ENCODE results near the gene AJM1.

The AJM1 gene

DNA sequence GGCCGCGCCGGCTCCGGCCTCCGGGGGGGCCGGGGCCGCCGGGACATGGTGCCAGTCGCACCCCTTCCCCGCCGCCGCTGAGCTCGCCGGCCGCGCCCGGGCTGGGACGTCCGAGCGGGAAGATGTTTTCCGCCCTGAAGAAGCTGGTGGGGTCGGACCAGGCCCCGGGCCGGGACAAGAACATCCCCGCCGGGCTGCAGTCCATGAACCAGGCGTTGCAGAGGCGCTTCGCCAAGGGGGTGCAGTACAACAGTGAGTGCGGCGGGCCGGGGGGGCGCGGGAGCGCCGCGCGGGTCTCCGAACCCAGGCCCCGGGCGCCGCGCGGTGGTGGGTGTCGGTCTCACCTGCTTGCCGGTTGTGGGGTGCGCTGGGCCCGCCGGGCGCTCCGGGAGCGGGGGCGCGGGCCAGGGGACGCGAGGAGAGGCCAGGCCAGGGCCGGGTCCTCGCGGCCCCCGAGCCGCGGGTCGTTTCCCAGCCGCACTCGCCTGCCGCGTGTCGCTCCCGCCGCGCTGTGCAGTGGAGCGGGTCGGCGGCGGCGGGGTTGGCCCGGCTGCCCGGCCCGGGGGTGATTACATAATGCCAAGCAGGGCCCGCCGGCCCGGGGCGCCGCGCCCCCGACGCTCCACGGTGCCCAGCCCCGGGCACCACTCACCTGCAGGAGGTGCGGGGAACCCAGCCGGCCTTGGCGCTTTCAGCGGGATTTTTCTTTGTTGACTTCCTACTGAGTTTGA lies 34.0 kb upstream of the AJM1 start:
- no peak for DNase-seq

DNA sequence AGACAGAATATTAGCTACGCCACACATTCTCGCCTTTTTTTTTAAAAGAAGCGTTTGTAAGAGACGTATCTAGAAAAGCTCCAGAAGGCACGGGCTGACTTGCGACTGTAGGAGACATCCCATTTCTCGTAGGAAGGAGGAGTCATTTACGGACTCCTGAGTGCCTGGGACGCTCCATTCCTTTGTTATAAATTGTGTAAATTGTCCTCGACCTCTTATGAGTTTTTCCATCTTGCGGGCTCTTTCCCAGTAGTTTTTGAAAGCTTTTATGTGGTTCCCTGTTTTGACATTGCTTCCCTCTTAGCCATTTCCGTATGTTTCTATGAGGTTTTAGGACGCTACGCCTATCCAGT lies 33.5 kb upstream of the AJM1 start:
- no peak for DNase-seq

DNA sequence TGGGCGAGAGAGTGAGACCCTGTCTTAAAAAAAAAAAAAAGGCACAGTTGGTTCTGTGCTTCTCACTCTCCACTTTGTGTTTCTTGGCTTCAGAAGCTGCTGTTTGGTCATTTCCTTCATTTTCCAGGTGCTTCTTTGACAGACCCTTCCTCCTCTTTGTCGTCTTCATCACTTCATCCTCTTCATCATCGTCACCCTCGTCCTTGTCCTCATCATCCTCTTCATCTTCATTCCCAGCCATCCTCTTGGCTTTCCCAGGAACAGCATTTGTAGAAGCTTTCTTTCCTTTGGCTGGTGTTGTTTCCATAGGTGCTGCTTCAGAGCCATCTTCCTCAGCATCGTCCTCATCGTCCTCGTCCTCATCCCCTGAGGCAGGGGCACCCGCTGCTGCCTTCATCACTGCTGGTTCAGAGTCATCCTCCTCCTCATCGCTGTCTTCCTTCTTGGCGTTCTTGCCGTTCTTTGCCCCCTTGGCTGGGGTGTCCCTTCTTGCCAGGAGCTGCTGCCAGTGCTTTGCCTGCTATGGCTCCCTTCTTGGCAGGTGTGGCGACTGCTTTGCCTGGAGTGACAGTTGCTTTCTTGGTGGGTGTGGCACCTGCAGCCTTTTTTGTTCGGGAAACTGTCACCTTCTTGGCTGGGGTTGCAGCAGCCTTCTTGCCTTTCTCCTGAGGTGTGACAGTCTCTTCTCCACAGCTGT lies 27.4 kb upstream of the AJM1 start:
- no peak for DNase-seq

DNA sequence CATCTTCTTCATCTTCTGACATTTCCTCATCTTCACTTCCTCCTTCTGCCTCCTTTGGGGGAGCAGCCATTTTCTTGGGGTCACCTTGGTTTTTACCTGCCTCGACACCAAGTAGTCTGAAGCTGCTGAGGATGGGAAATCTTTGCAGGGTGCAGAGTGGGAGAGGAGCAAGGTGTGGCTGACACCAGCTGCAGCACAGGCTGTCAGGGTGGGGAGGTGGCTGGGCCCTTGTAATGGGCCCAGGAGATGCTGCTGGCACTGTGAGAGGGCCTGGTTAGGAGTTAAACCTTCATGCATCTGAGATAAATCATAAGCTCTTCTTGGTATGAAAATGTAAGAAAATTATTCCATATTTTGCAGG lies 26.9 kb upstream of the AJM1 start:
- no peak for DNase-seq

DNA sequence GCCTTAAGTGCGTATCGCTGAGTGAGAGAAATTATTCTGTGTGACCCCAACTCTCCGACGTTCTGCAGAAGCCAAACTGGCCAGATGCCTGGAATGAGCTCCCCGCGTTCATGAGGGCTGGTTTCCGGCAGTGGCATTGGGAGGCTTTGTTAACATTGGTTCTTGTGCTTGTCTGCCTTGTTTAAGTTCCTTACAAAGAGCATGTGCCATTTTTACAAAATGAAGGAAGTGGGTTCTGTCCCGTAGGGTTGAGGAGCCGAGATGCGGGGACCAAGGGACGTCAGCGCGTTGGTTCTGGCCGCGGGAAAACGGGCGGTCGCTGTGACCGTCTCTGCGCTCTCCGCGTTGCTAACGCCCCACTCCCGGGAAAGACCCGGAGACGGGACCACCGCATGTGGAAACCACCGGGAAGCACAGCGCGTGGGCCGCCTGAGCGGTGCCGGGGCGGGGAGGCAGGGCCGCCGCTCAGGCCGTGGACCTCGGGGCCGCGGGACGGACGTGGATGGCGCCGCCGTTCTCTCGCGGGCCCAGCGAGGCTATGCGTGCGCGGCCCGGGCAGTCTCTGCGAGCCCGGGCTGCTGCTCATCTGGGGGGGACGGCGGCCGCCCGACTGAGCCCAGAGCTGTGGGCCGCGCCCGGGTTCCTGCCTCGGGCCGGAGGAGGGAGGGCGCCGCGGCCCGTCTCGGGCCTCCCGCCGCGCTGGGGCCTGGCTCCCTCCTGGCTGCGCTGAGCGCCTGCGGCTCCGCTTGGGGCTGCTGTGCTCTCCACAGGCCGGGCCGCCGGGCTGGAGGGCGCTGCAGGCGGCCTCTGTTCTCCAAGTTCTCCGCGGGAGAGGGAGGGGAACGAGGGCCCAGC lies 21.1 kb upstream of the AJM1 start:
- no peak for DNase-seq

DNA sequence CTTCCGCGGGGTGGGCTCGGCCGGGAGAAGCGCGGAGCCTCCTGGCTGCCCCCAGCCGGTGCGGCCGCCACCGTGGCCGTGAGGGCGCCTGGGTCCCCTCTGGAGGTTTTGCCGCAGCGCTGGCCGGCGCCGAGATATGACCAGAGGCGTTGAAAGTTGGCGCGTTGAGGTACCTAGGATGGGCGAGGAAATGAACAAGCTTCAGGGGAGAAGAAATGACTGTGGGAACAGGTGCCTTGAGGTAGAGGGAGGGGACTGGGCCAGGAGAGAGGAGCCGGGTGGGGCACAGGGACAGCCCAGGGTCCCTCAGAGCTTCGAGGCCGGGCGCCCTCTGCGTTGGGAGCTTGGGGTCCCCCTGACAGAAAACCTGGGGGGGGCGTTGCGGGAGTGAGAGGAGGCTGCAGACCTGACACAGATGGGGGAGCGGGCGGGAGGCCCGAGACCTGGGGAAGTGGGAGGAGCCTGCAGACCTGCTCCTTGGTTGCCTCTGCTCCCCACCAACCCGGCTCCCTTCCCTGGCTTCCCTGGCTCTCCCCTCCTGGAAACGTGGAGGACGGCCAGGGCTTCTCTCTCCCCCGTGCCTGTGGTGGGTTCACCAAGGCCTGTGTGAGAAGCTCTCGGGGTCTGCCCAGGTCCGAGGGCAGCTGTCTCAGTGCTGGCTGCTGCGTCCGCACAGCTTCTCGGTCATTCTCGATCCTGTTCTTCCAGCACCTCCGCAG lies 20.3 kb upstream of the AJM1 start:
- no peak for DNase-seq

DNA sequence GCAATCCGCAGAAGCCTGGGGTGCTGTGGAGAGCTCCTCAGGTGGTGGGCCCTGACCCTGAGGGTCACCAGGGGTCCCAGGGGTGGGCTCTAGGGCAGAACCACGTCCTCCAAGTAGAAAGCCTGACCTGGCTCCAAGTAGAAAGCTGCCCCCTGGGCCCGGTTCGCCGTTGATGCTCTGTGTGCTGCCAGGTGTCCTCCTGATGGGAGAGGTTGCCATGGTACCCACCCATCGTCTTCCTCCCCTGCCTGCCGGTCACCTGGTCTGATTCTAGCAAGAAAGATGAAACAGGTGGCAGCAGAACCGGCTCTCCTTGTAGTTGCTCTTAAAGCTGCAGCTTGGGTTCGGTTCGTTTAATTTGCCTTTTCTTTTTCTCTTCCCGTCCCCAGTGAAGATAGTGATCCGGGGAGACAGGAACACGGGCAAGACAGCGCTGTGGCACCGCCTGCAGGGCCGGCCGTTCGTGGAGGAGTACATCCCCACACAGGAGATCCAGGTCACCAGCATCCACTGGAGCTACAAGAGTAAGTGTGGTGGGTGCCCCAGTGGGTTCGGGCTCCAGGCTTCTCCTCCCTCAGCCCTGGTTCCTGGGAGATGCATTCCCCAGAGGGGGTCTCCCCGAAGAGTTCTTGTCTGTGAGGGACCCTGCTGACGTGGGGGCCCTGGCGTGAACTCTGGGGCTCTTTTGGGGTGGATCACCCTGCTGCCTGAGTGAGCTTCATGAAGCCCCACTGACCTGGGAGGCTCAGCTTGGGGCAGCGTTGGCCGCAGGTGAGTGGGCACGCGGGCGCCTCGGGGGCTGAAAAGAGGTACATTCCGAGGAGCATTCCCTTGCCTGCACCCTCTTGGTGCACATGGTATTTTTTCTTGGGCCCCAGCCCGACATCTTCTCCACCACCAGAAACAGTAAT lies 18.9 kb upstream of the AJM1 start:
- no peak for DNase-seq

DNA sequence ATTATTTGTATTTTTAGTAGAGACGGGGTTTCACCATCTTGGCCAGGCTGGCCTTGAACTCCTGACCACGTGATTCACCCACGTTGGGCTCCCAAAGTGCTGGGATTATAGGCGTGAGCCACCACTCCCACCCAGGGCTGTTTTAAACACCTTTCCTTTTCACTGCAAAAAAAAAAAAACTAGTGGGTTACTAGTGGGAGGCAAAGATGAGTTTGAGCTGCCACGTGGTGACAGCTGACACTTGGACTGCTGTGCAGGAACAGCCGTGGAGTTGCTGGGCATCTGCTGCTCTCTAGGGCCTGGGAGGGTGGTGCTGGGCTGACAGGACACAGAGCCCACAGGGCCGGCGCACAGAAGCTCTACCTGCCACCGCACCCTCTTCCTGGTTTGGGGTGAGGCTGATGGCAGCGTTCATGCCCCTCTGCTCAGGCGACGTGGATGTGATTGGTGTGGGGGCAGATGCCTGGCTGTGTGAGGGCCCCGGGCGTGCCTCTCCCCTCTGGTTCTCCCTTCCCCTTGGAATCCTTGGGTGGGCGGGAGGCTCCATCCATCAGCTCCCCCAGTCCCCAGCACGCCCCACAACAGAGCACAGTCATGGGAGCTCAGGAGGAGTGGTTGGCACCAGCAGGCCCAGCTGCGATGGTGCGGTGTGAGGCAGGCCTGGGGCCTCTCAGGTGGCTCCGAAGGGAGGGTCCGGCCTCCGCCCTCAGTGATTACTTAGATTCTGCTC lies 17.6 kb upstream of the AJM1 start:
- DNase-seq = no peak

DNA sequence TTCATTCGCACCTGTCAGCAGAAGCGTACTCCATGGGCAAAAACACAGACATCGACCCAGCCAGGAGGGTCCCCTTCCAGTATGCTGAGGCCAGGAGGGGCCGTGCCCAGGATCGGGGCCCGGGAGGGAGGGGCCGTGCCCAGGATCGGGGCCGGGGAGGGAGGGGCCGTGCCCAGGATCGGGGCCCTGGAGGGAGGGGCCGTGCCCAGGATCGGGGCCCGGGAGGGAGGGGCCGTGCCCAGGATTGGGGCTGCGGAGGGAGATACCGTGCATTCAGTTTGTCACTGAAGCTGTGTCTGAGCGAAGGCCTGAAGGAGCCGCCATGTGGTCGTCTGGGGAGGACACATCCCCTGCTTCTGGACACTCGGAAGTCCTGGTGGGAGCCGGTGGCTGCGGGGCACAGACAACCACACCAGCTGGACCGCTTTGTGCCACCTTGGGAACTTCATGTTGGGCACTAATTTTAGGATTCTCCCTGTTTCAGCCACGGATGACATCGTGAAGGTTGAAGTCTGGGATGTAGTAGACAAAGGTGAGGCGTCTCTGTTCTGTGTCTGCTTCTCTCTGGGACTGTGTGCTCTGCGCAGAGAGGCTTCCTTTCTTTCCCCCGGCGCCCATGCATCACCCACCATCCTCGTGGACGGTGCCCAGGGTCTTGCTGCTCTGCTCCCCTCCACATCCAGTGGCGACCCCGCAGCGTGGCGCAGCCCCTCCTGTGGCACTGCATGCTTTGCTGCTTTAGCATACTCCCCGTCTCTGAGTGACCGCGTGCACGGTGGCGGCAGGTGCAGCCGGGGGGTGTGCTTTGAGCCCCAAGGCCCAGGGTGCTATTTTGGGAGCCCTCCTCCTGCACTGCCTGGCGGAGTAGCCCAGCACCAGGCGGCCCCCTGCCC lies 16.7 kb upstream of the AJM1 start:
- DNase-seq = no peak

DNA sequence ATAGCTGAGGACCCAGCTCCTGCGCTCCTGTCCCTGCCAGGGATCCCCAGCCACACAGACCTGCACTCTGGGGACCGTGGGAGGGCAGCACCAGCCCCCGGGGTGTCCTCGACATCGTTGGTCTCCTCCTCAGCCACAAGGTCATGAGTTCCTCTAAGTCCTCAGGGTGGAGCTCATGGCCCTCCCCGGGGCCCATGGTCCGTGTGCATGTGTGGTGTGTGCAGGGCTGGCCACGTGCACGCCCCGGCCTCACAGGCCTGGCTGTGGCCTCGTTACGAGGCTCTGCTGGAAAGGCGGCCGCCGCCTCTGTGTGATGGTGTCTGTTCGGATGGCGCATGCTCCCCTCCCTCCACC lies 16.1 kb upstream of the AJM1 start:
- DNase-seq = no peak

DNA sequence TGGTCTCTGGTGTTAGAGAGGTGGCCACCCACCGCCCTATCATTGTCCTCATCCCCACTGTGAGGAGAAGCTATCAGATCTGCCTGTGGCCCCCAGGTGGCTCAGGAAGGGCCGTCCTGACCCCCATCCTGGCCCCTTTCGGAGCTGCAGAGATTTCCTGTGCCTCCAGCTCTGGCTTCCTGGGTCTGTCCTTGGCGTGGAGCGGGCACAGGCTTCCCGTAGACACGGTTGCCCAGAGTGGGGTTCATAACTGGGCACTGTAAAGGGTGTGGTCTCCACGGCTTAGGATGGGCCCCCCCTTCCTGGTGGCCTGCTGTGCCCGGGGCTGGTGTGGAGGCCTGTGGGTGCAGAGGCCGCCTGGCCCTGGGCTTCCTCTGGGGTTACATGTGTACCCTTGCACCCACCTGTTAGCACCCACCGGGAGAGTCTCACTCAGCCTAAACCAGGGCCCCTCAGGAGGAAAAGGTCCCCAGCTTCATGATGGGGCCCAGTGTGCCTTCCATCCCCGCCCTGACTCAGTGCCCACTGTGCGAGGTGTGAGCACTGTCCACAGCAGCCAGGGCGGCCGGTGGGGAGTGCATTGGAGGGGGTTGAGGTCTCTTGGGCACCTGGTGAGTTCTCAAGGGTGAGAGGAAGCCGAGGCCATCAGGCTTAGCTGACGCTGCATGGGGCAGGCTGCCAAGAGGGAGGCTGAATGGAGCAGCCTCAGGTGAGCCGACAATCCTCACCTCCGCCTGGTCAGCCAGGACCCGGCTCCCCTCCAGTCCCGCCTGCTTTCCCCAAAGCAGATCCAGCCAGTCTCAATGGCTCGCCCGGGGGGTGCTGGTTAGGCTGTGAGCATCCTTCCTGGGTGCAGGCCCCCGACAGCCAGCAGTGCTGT lies 15.3 kb upstream of the AJM1 start:
- no peak for DNase-seq

DNA sequence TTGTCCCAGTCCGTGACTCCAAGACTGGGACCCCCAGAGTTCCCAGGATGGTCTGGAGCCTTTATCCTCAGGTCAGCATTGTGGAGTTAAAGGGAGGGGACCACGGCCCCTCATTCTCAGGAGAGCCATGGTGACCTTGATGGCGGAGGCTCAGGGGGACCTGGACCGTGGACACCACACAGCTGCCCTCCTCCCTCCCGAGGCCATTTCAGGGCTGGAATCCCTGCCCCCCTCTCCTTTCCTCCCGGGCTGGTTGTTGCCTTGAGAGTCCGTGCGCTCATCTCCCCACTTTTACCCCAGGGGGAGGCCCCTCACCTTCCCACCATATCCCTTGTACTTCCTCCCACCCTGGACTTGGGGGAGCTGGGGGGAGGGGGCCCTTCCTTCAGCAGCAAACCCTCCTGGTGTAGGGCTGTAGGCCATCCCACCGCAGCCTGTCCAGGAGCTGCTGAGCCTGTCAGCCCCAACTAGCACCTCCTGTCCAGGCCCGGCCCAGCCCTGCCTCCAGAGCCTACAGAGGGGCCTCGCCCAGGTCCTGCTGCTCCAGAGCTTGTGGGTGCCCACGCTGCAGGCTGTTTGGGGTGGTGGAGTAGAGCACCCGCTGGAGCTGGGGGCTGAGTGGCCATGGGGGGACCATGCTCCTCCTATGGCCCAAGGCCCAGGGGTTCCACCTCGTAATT lies 14.3 kb upstream of the AJM1 start:
- DNase-seq = no peak

DNA sequence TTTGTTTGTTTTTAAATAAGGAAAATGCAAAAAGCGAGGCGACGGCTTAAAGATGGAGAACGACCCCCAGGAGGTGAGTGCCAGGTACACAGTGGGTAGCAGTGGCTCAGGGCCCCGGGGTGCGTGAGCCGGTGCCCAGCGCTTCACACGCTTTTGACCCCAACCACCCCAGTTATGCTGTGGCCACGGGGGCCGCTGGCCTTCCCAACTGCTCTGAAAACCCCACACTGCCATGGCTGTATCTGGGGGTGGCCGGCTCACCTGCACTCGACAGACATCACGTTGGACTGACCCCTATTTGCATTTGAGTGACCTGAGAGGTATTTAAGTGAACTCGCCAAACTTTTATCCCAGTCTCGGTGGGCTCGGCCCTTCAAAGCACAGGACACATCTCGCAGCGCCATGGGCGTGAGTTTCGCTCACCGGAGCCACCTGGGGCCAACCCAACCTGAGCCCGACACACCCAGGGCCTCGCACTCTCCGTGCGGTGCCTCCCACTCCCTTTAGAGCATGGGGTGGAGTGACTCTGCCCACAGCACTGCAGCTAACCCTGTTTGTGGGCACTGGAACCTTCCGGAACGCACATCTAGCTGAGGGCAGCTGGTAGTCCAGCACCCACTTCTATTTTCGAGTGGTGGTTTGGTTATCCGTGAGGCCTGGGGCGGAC lies 13.7 kb upstream of the AJM1 start:
- DNase-seq = no peak

DNA sequence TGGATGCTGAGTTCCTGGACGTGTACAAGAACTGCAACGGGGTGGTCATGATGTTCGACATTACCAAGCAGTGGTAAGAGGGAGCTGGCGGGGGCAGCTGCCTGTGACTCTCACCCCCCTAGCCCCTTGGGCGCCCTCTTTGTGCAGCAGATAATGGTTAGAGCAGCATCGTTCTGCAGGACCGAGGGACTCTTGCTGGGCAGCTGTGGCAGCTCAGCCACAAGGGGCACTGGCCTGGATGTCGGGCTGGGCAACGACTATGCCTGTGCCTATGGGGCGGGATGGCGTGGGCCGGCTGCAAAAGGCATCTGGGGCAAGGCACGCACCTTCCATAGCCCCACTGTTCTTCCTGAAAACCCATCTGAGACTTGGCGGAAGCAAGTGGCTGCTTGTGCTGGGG lies 12.9 kb upstream of the AJM1 start:
- DNase-seq = no peak

DNA sequence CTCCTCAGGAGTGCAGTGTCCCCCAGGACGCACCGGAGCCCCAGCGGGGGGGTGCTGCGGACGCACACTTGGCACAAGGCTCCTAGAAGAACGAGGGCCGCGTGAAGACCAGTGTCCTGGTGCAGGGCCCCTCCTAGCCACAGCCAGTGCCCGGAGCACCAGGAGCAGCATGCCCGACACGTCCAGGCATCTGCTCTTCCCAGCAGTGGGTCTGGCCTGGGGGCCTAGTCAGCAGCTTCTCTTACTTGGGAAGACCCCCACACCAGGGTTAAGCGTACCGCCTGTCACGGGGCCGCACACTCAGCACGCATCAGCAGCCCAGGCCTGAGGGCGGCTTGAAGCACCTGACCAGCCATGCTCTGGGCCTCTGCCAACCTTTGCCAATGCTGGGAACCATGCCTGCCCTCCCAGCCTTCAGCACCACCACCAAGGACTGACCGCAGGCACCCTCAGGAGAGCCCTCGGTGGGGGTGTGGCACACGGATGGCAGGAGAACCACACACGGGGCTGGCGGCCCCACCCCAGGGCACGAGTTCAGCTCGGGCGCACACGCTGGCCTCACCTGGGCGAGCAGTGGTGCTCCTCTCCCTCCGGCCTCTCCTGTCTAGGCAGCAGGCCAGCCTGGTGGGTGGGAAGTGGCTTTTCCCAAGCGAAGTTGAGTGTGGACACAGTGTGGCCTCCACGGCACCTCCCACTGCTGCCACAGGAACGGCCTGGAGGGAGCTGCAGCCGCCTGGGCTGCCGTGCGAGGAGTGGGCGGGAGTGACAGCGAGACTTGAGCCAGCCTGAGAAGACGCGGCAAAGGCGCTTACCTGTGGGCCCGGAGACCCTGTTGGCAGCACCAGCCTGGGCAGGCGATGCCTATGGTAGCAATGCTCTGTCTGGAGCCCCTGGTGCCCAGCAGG lies 12.0 kb upstream of the AJM1 start:
- no peak for DNase-seq

DNA sequence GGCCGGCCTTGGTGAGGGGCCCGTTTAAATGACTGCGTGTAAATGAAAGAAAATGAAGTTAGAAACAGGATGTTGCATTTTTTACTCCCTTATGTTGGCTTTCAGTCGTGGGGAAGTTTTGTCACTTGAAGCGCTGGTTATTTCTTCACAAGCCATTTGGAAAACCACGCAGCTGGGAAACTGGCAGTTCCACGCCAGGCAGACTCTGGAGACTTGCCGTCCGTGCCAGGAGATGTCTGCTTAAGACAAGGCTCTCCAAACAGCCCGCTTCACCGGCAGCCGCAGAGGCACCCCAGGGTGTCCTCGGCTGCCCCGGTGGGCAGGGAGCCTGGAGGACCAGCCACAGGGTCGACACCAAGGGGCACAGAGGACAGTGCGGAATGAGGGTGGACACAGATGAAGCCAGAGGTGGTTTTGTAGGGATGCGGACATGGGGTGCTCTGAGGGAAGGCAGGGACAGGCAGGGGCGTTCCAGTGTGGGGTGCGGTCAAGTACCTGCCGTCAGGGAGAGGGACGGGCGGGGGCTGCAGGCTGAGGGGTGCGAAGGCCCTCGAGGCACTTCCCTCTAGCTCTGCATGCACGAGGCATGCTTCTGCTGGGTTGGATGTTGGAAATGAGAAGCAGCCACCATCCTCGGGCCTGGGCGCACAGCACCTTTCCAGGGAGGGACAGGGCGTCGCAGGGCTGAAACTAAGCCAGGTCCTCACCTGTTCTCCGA lies 11.1 kb upstream of the AJM1 start:
- no peak for DNase-seq

DNA sequence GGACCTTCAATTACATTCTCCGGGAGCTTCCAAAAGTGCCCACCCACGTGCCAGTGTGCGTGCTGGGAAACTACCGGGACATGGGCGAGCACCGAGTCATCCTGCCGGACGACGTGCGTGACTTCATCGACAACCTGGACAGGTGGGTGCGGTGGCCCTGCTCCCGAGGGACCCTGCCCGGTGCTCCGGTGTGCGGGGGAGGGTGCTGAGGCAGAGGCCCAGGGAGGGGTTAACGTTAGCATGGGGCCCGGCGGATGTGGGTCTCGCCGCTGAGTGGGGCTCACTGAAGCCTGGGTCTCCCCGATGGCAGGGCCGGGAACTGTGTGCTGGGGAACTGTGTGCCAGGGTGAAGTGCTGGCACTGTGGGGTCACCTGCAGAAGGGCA lies 10.6 kb upstream of the AJM1 start:
- DNase-seq = no peak

Measured in NCI-H2107 (cell line).